ENCODE results near the gene RXYLT1.

GRCh38 chr12:63846238-63846967 lies 66.7 kb downstream of the RXYLT1 start:
- TF ChIP-seq CTCF (IDR thresholded peaks at IDR 0.05), result no peak
- no peak for TF ChIP-seq EZH2 (IDR thresholded peaks at IDR 0.05)

Measured in neural progenitor cell (in vitro differentiated cells).